Measurements from ENCODE around the gene STXBP2. TPM values are rescaled to one million over a fixed set of nuclear protein-coding genes. Genes with fewer than 3 reads are reported as not detected.

STXBP2 gene
- total RNA-seq, 4 donors from 2014 or later = 7.2 to 14.4 (median 11.7) TPM

GRCh38 chr19:7691497-7691896 lies 54.6 kb downstream of the STXBP2 start:
- DNase-seq (ENCODE audit: extremely low spot score) = no peak
- H3K36me3 ChIP-seq = no peaks in the 10 kb centered on the region
- TF ChIP-seq CTCF (IDR thresholded peaks at IDR 0.05) (no peak), POLR2AphosphoS5 (IDR thresholded peaks at IDR 0.05) (no peak), POLR2A (IDR thresholded peaks at IDR 0.05; ENCODE audit: low read depth) (no peak), EP300 (IDR thresholded peaks at IDR 0.05) (no peak)
- H3K27me3 ChIP-seq = peaks cover 0 to 50% (median 2%) of the 10 kb centered on the region in 4 donors
- no peaks in the 10 kb centered on the region for H3K9me3 ChIP-seq
- H3K27ac ChIP-seq (replicated peaks in 1 of 4) = no peak overlapping the region
- H3K4me1 ChIP-seq = no peaks in the 10 kb centered on the region
- intact Hi-C loops (cut with DNase I) = no loop called here
- no peak overlapping the region for H3K4me3 ChIP-seq

- H3K4me3 ChIP-seq = no peak overlapping the region
- no peak overlapping the region for H3K27ac ChIP-seq (replicated peaks in 1 of 4)
- no peaks in the 10 kb centered on the region for H3K4me1 ChIP-seq
- H3K27me3 ChIP-seq = peaks cover 0 to 60% (median 8%) of the 10 kb centered on the region in 4 donors
- DNase-seq (ENCODE audit: extremely low spot score) = no peak
- no peaks in the 10 kb centered on the region for H3K9me3 ChIP-seq
- intact Hi-C loops (cut with DNase I) = no loop called here
- H3K36me3 ChIP-seq = no peaks in the 10 kb centered on the region
- 72% methylated on average over 13 of the region's 13 CpGs for WGBS
- no peak for TF ChIP-seq CTCF (IDR thresholded peaks at IDR 0.05)
- TF ChIP-seq POLR2AphosphoS5 (IDR thresholded peaks at IDR 0.05) = no peak
- TF ChIP-seq EP300 (IDR thresholded peaks at IDR 0.05) = no peak
- no peak for TF ChIP-seq POLR2A (IDR thresholded peaks at IDR 0.05; ENCODE audit: low read depth)
Measured at GRCh38 chr19:7692417-7693088, 55.6 kb downstream of the STXBP2 start.

- H3K36me3 ChIP-seq = no peaks in the 10 kb centered on the region
- intact Hi-C loops (cut with DNase I) = no loop called here
- peaks cover 0 to 72% (median 12%) of the 10 kb centered on the region in 4 donors for H3K27me3 ChIP-seq
Measured at GRCh38 chr19:7694499-7694898, 57.6 kb downstream of the STXBP2 start.

More at GRCh38 chr19:7694499-7694898, 57.6 kb downstream of the STXBP2 start:
- Histone ChIP-seq H3K4me3 (no peak overlapping the region), H3K9me3 (no peaks in the 10 kb centered on the region), H3K4me1 (no peaks in the 10 kb centered on the region), H3K27ac (replicated peaks in 1 of 4) (no peak overlapping the region)
- no peak for DNase-seq (ENCODE audit: extremely low spot score)
- 66% methylated on average over 4 of the region's 4 CpGs for WGBS
- TF ChIP-seq POLR2AphosphoS5 (IDR thresholded peaks at IDR 0.05) = no peak
- no peak for TF ChIP-seq POLR2A (IDR thresholded peaks at IDR 0.05; ENCODE audit: low read depth)
- no peak for TF ChIP-seq CTCF (IDR thresholded peaks at IDR 0.05)
- TF ChIP-seq EP300 (IDR thresholded peaks at IDR 0.05) = no peak

Small RNAs within 50 kb of the gene (small RNA-seq; reads per million reads assigned to genes)
- 0 reads per million in 3 donors for gene MIR6792

Other genes starting within 250 kb of the STXBP2 start
- gene PEX11G, start 148.1 kb upstream of the STXBP2 start, total RNA-seq = 1 to 10 TPM; 1.7 to 5.3 (median 3.7) TPM
- 100 to 1,000 TPM in 3 of 4 donors, 10 to 100 TPM in 1; 95.4 to 168 (median 137) TPM for gene ZNF358, start 121.0 kb upstream of the STXBP2 start, total RNA-seq
- 10 to 100 TPM; 11.3 to 20.7 (median 14.4) TPM for gene MCOLN1, start 114.5 kb upstream of the STXBP2 start, total RNA-seq
- gene PNPLA6, start 101.4 kb upstream of the STXBP2 start, total RNA-seq = 100 to 1,000 TPM in 2 of 4 donors, 10 to 100 TPM in 2; 58.1 to 156 (median 85.7) TPM
- gene CAMSAP3, start 41.2 kb upstream of the STXBP2 start, total RNA-seq = under 1 TPM; 0.11 to 0.42 (median 0.18) TPM
- 10 to 100 TPM; 32.0 to 56.2 (median 44.5) TPM for gene XAB2, start 7.6 kb upstream of the STXBP2 start, total RNA-seq
- gene PET100, start 7.3 kb upstream of the STXBP2 start, total RNA-seq = 10 to 100 TPM; 19.5 to 80.9 (median 26.2) TPM
- gene PCP2, start 3.4 kb upstream of the STXBP2 start, total RNA-seq = not detected
- 1 to 10 TPM in 1 of 4 donors, not detected in 3; 1.3 TPM for gene RETN, start 31.9 kb downstream of the STXBP2 start, total RNA-seq
- 1 to 10 TPM in 1 of 4 donors, under 1 TPM in 2, not detected in 1; 0.34 to 2.0 (median 0.42) TPM for gene MCEMP1, start 40.0 kb downstream of the STXBP2 start, total RNA-seq
- gene TRAPPC5, start 43.7 kb downstream of the STXBP2 start, total RNA-seq = 10 to 100 TPM; 12.5 to 84.7 (median 64.8) TPM
- gene FCER2, start 65.0 kb downstream of the STXBP2 start, total RNA-seq = under 1 TPM in 1 of 4 donors, not detected in 3; 0.29 TPM
- 1 to 10 TPM in 3 of 4 donors, under 1 TPM in 1; 0.75 to 2.5 (median 1.8) TPM for gene CLEC4G, start 95.0 kb downstream of the STXBP2 start, total RNA-seq
- 10 to 100 TPM in 1 of 4 donors, 1 to 10 TPM in 3; 4.0 to 13.1 (median 8.4) TPM for gene CD209, start 110.4 kb downstream of the STXBP2 start, total RNA-seq
- gene CLEC4M, start 126.1 kb downstream of the STXBP2 start, total RNA-seq = not detected
- gene EVI5L, start 193.1 kb downstream of the STXBP2 start, total RNA-seq = 10 to 100 TPM; 19.9 to 42.0 (median 29.2) TPM
- under 1 TPM in 1 of 4 donors, not detected in 3; 0.52 TPM for gene PRR36, start 237.3 kb downstream of the STXBP2 start, total RNA-seq

Data from esophagus muscularis mucosa (tissue), 4 donors.